HG02852 (cell line): ENCODE results near the gene SV2C.
"Not testable (repeated sequence)": the region's sequence is repeated elsewhere in the genome, so short reads cannot be mapped to it uniquely, and the experiment has no call there.

Source experiments
- ATAC-seq: cut with Tn5 transposase; IDR thresholded peaks from one replicate; pipeline ENCODE4 v1.9.1; 2021; ENCODE audit warnings: mild to moderate bottlenecking, moderate library complexity; ENCODE audit not compliant: unreplicated experiment

SV2C gene

GRCh38 chr5:76197726-76198125, 114.5 kb downstream of the SV2C start:
- no peak for ATAC-seq

GRCh38 chr5:76199336-76200318, 116.4 kb downstream of the SV2C start:
- no peak for ATAC-seq

GRCh38 chr5:76202182-76202581, 119.0 kb downstream of the SV2C start:
- ATAC-seq: no peak

GRCh38 chr5:76204191-76204590, 121.0 kb downstream of the SV2C start:
- no peak for ATAC-seq

GRCh38 chr5:76204713-76205112, 121.5 kb downstream of the SV2C start:
- no peak for ATAC-seq

- no peak for ATAC-seq
These were observed 123.9 kb downstream of the SV2C start for GRCh38 chr5:76207120-76207519.

- no peak for ATAC-seq
These were observed 126.1 kb downstream of the SV2C start for GRCh38 chr5:76209297-76209696.

- no peak for ATAC-seq
These were observed 127.8 kb downstream of the SV2C start for GRCh38 chr5:76210946-76211345.

- no peak for ATAC-seq
These were observed 130.7 kb downstream of the SV2C start for GRCh38 chr5:76213858-76214257.

- no peak for ATAC-seq
These were observed 133.6 kb downstream of the SV2C start for GRCh38 chr5:76216748-76217147.

- no peak for ATAC-seq
These were observed 136.5 kb downstream of the SV2C start for GRCh38 chr5:76219636-76220035.

- ATAC-seq: no peak
These were observed 138.1 kb downstream of the SV2C start for GRCh38 chr5:76221311-76221710.

- no peak for ATAC-seq
These were observed 139.1 kb downstream of the SV2C start for GRCh38 chr5:76222318-76222717.

- ATAC-seq: no peak
These were observed 140.5 kb downstream of the SV2C start for GRCh38 chr5:76223696-76224095.

- no peak for ATAC-seq
These were observed 141.7 kb downstream of the SV2C start for GRCh38 chr5:76224898-76225297.

GRCh38 chr5:76225336-76225735, 142.2 kb downstream of the SV2C start:
- no peak for ATAC-seq

GRCh38 chr5:76229900-76230299, 146.7 kb downstream of the SV2C start:
- no peak for ATAC-seq

- no peak for ATAC-seq
These were observed 147.6 kb downstream of the SV2C start for GRCh38 chr5:76230711-76231285.

GRCh38 chr5:76234665-76235064, 151.5 kb downstream of the SV2C start:
- no peak for ATAC-seq

GRCh38 chr5:76236684-76237083, 153.5 kb downstream of the SV2C start:
- ATAC-seq: no peak

- no peak for ATAC-seq
These were observed 157.2 kb downstream of the SV2C start for GRCh38 chr5:76240336-76240735.

- not testable (repeated sequence) for ATAC-seq
These were observed 159.0 kb downstream of the SV2C start for GRCh38 chr5:76242155-76242554.
